A549 (cell line): ENCODE data around the gene KLHL3. TPM values are rescaled to one million over a fixed set of nuclear protein-coding genes. Genes with fewer than 3 reads are reported as not detected.

Experiments used
- ATAC-seq, 2 experiments: fragments of 200-7000 bp in 1 of 2; fragments of >200 bp in 1 of 2; cut with Nextera tagmentation in 1 of 2; cut with Tn5 transposase in 1 of 2; 3 replicates each; pipeline versions ENCODE4 v1.8.0 to v1.9.1; 2018 to 2020; ENCODE audit warnings: mild to moderate bottlenecking in 1 of 2, moderate library complexity in 1 of 2
- CTCF ChIA-PET: fragments of 300-600 bp; sonication (Branson Sonifier 250); formaldehyde crosslinking; extraction: SDS; loops from one replicate; lab custom pipeline; 2021; ENCODE audit warnings: antibody characterized with exemption, inconsistent platforms; lab: Yijun Ruan, JAX
- POLR2A ChIA-PET: fragments of 350-600 bp; formaldehyde crosslinking; extraction: SDS; loops from one replicate; lab custom pipeline; 2021; ENCODE audit warnings: antibody characterized with exemption, inconsistent platforms; lab: Yijun Ruan, JAX
- DNase-seq, 2 experiments: peaks; one replicate each; pipeline versions ENCODE4 v3.0.0 to v3.0.0-alpha.2; 2011 to 2016; ENCODE audit warnings: low read depth in 1 of 2, low spot score in 1 of 2
- FAIRE-seq: peaks from 2 replicates; lab custom pipeline; 2011; peaks lifted over from hg19 to GRCh38; lab: Jason Lieb, UNC
- H3K27ac ChIP-seq, 2 experiments: fragments of >200 bp; sonication (Bioruptor Twin); formaldehyde crosslinking; 3 replicates each; pipeline ENCODE4 v1.5.1; 2016 to 2017
- H3K4me1 ChIP-seq: fragments of >200 bp; sonication (Bioruptor Twin); formaldehyde crosslinking; 3 replicates; pipeline ENCODE4 v1.6.1; 2016
- H3K4me2 ChIP-seq: fragments of >200 bp; sonication (Bioruptor Twin); formaldehyde crosslinking; 3 replicates; pipeline ENCODE4 v1.6.1; 2016
- H3K4me3 ChIP-seq: fragments of >200 bp; sonication (Bioruptor Twin); formaldehyde crosslinking; 3 replicates; pipeline ENCODE4 v1.5.1; 2016
- H3K9me3 ChIP-seq: fragments of >200 bp; sonication (Bioruptor Twin); formaldehyde crosslinking; 3 replicates; pipeline ENCODE4 v1.6.1; 2016
- CBX2 ChIP-seq: fragments of 200-600 bp; sonication (generic); IDR thresholded peaks from 2 replicates; pipeline ENCODE4 v1.6.1; 2016; ENCODE audit warnings: low read depth, mild to moderate bottlenecking, borderline replicate concordance
- CHD4 ChIP-seq: fragments of 200-600 bp; sonication (generic); IDR thresholded peaks from 2 replicates; pipeline ENCODE4 v1.6.1; 2016; ENCODE audit warnings: antibody characterized with exemption, mild to moderate bottlenecking, borderline replicate concordance
- EP300 ChIP-seq, 2 experiments: fragments of >200 bp; sonication (Bioruptor Twin); formaldehyde crosslinking; IDR thresholded peaks; 2 replicates in 1 of 2; 3 replicates in 1 of 2; pipeline ENCODE4 v1.6.1; 2016 to 2017
- FOXS1 ChIP-seq: fragments of 250-450 bp; sonication (Bioruptor Pico); IDR thresholded peaks from 2 replicates; pipeline ENCODE4 v1.5.0; 2020; ENCODE audit warnings: mild to moderate bottlenecking, moderate library complexity
- GATA3 ChIP-seq: IDR thresholded peaks from 2 replicates; pipeline ENCODE4 v1.6.1; 2012; ENCODE audit warnings: borderline replicate concordance
- HDAC2 ChIP-seq: fragments of 200-600 bp; sonication (generic); IDR thresholded peaks from 2 replicates; pipeline ENCODE4 v1.6.1; 2016
- HEYL ChIP-seq: fragments of 250-450 bp; sonication (Bioruptor Pico); IDR thresholded peaks from 2 replicates; pipeline ENCODE4 v1.8.0; 2021; ENCODE audit warnings: mild to moderate bottlenecking, moderate library complexity
- KDM1A ChIP-seq: fragments of 200-600 bp; sonication (generic); IDR thresholded peaks from 2 replicates; pipeline ENCODE4 v1.6.1; 2016; ENCODE audit warnings: low read depth, mild to moderate bottlenecking
- KDM5A ChIP-seq: fragments of 200-600 bp; sonication (generic); IDR thresholded peaks from 2 replicates; pipeline ENCODE4 v1.6.1; 2016; ENCODE audit warnings: antibody characterized with exemption, mild to moderate bottlenecking
- MAFK ChIP-seq: fragments of 450-650 bp; IDR thresholded peaks from 2 replicates; pipeline ENCODE4 v1.6.1; 2014; ENCODE audit not compliant: partially characterized antibody
- NFE2L2 ChIP-seq: fragments of 150-350 bp; conservative IDR thresholded peaks from 2 replicates; pipeline ENCODE4 v1.6.1; 2014; ENCODE audit warnings: low read length
- NPAS2 ChIP-seq: fragments of 250-450 bp; sonication (Bioruptor Pico); IDR thresholded peaks from 2 replicates; pipeline ENCODE4 v1.8.0; 2022; ENCODE audit warnings: mild to moderate bottlenecking, moderate library complexity, borderline replicate concordance
- PHF8 ChIP-seq: fragments of 200-600 bp; sonication (generic); IDR thresholded peaks from 2 replicates; pipeline ENCODE4 v1.6.1; 2016; ENCODE audit warnings: low read depth, mild to moderate bottlenecking, antibody characterized with exemption, moderate library complexity, borderline replicate concordance
- POLR2AphosphoS2 ChIP-seq: conservative IDR thresholded peaks from 2 replicates; pipeline ENCODE4 v1.6.1; 2012; ENCODE audit warnings: low read length, improper control_type of control experiment, inconsistent platforms
- RARB ChIP-seq: fragments of 250-450 bp; sonication (Bioruptor Pico); IDR thresholded peaks from 2 replicates; pipeline ENCODE4 v1.8.0; 2021; ENCODE audit warnings: mild to moderate bottlenecking, moderate library complexity
- RCOR1 ChIP-seq: fragments of 150-350 bp; IDR thresholded peaks from 2 replicates; pipeline ENCODE4 v1.6.1; 2014; ENCODE audit warnings: antibody characterized with exemption, low read length, low read depth
- RFX5 ChIP-seq: fragments of 450-650 bp; IDR thresholded peaks from 2 replicates; pipeline ENCODE4 v1.7.1; 2014; ENCODE audit warnings: antibody characterized with exemption, mild to moderate bottlenecking, moderate library complexity
- SREBF2 ChIP-seq: fragments of 450-650 bp; IDR thresholded peaks from 2 replicates; pipeline ENCODE4 v1.6.1; 2014; ENCODE audit warnings: mild to moderate bottlenecking, moderate library complexity
- TFCP2L1 ChIP-seq: fragments of 250-450 bp; sonication (Bioruptor Pico); IDR thresholded peaks from 2 replicates; pipeline ENCODE4 v1.5.0; 2021; ENCODE audit warnings: mild to moderate bottlenecking
- ZFP36 ChIP-seq: fragments of 450-650 bp; IDR thresholded peaks from 2 replicates; pipeline ENCODE4 v1.6.1; 2014; ENCODE audit warnings: borderline replicate concordance; ENCODE audit not compliant: partially characterized antibody
- ZNF302 ChIP-seq: fragments of 250-450 bp; sonication (Bioruptor Pico); IDR thresholded peaks from 2 replicates; pipeline ENCODE4 v1.9.0; 2021; ENCODE audit warnings: inconsistent platforms, mild to moderate bottlenecking, moderate library complexity
- ZSCAN20 ChIP-seq: fragments of 250-450 bp; sonication (Bioruptor Pico); IDR thresholded peaks from 2 replicates; pipeline ENCODE4 v1.8.0; 2022; ENCODE audit warnings: mild to moderate bottlenecking, moderate library complexity
- whole genome bisulfite sequencing: methylation state at CpG from one replicate; pipeline ENCODE4 v1.1.6; 2017; ENCODE audit errors: missing lambda C conversion rate; 5-methylcytosine and 5-hydroxymethylcytosine counted together
- polyA plus RNA-seq, 4 experiments: library from polyadenylated mRNA; depleted of rRNA in 3 of 4; stranded (reverse); fragments of >200 nt; fragmentation: RNase III in 1 of 4; extraction: RNeasy Plus Mini Kit Qiagen cat#74134 plus additional on column Dnase treatment in 1 of 4; gene quantifications; 2 replicates in 3 of 4; 3 replicates in 1 of 4; pipeline ENCODE4 v1.2.3, GENCODE V29; 2011 to 2017
- TF ChIP-seq, protein P1 (sequence below): fragments of 250-450 bp; sonication (Bioruptor Pico); IDR thresholded peaks from 2 replicates; pipeline ENCODE4 v1.5.0; 2020; ENCODE audit warnings: low read depth, mild to moderate bottlenecking, moderate library complexity
- TF ChIP-seq, protein P2 (sequence below): fragments of 250-450 bp; sonication (Bioruptor Pico); IDR thresholded peaks from 2 replicates; pipeline ENCODE4 v1.5.0; 2021; ENCODE audit warnings: mild to moderate bottlenecking, moderate library complexity, borderline replicate concordance

KLHL3 gene
- polyA plus RNA-seq, 2 of the 4 experiments (the other 2 are of a cell fraction) = 0.35 to 1.1 TPM

DNA sequence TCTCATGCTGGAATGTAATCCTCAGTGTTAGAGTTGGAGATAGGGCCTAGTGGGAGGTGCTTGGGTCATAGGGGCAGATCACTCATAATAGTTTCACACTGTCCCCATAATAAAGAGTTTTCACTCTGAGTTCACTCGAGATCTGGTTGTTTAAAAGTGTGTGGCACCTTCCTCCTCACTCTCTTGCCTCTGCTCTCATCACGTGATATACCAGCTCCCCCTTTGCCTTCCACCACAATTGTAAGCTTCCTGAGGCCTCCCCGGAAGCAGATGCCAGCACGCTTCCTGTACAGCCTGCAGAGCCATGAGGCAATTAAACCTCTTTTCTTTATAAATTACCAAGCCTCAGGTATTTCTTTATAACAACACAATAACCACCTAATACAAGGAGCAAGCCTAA is 3.8 kb upstream of the KLHL3 start:
- CTCF ChIA-PET = interaction anchor here (0.6 to 9.5 kb wide), 5 partner anchors 39 to 393 kb away, joined by 3 to 135 read pairs (median 18); no protein-coding TSS in a partner anchor
- H3K4me1 ChIP-seq = no peaks in the 10 kb centered on the region
- DNase-seq = no peak
- no peak for ATAC-seq
- POLR2A ChIA-PET = no interaction called here
- TF ChIP-seq ZFP36 = no peak
- TF ChIP-seq NFE2L2 = no peak
- no peak for TF ChIP-seq TFCP2L1
- TF ChIP-seq HDAC2 = no peak
- peaks cover 10% of the 10 kb centered on the region; the same call in 2 of the 3 replicates for H3K9me3 ChIP-seq
- no peak overlapping the region for H3K4me2 ChIP-seq
- no peak overlapping the region for H3K4me3 ChIP-seq
- no peak overlapping the region for H3K27ac ChIP-seq
- no peak for FAIRE-seq
- 47% methylated on average over 4 of the region's 4 CpGs for WGBS

DNA sequence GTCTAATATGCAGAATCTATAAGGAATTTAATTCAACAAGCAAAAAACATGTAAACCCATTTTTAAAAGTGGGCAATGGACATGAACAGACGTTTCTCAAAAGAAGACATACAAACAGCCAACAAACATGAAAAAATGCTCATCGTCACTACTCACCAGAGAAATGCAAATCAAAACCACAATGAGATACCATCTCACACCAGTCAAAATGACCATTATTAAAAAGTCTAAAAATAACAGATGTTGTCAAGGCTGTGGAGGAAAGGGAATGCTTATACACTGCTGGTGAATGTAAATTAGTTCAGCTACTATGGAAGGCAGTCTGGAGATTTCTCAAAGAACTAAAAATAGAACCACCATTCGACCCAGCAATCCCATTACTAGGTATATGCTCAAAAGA is 3.1 kb upstream of the KLHL3 start:
- POLR2A ChIA-PET = no interaction called here
- peaks cover 10% of the 10 kb centered on the region; the same call in 2 of the 3 replicates for H3K9me3 ChIP-seq
- H3K4me3 ChIP-seq = no peak overlapping the region
- WGBS = 41% methylated on average over 3 of the region's 3 CpGs
- CTCF ChIA-PET = interaction anchor here (1.4 to 9.5 kb wide), 4 partner anchors 40 to 109 kb away, joined by 3 to 135 read pairs (median 51); no protein-coding TSS in a partner anchor
- TF ChIP-seq RFX5 (no peak), SREBF2 (no peak), GATA3 (no peak), ZSCAN20 (CRISPR knock-in tag) (no peak), KDM5A (no peak), RARB (CRISPR knock-in tag) (no peak)
- TF ChIP-seq, all 56 proteins: peak for 0
- DNase-seq (no peak), FAIRE-seq (no peak), ATAC-seq (no peak)
- Histone ChIP-seq H3K4me1 (no peaks in the 10 kb centered on the region), H3K27ac (no peak overlapping the region), H3K4me2 (no peak overlapping the region)

DNA sequence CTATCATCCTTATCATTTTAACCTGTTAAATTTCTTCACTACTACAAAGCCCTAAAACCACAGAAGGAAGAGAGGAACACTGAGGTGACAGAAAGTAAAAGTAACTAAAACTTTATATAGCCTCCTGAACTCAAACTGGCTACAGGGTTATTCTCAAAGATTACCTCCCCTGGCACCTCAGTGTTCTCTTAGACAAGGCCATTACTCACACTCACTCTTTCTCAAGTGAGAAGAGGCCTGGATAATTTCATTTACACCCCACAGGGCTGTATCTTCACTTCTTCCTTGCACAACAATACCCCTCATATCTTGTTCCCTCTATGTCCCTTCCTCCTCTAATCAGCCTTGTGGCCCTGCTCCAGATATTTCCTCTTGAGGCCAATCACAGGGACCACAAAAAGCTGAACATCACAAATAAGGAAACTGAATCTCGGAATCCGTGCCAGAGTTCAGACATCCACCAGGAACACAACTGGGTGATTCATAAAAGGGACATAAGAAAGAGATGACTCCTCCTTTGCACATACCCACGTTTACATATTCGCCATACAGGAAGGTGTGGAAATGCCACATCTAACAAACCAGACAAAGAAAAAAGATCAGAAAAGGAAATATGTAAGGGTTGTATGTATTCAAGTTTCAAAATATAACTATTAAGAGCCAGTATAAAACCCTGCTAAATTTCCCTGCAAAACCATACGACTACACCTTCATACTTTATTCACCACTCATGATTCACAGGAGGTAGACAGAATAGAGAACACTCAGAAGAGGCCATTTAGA is 1.7 kb upstream of the KLHL3 start:
- FAIRE-seq (no peak), DNase-seq (no peak), ATAC-seq (no peak)
- Histone ChIP-seq H3K9me3 (peaks cover 10% of the 10 kb centered on the region; the same call in 2 of the 3 replicates), H3K4me2 (no peak overlapping the region), H3K4me1 (no peaks in the 10 kb centered on the region), H3K27ac (no peak overlapping the region), H3K4me3 (no peak overlapping the region)
- no peak for TF ChIP-seq KDM5A
- no peak for TF ChIP-seq FOXS1 (CRISPR knock-in tag)
- TF ChIP-seq NPAS2 (CRISPR knock-in tag) = no peak
- POLR2A ChIA-PET = no interaction called here
- WGBS = 66% methylated on average over 5 of the region's 5 CpGs
- CTCF ChIA-PET = interaction anchor here (1.0 to 9.5 kb wide), 5 partner anchors 15 to 108 kb away, joined by 3 to 135 read pairs (median 3); no protein-coding TSS in a partner anchor

DNA sequence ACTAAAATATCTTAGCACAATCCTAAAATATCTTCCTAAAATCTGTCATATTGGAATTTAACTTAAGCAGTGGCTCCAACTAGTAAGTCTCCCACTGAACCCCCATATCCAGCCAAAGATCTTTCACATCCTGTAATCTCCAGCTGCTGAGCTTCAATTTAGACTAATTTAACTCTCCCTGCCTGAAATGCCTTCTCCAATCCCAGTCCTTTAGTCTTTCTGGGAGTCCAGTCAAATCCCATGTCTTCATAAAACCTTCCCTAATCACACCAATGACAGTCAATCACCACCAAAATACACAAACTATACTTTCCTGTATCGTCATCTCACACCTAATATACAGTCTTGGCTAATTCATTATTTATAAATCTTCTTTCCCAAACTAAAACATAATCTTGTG is 607 bp upstream of the KLHL3 start:
- Histone ChIP-seq H3K4me1 (no peaks in the 10 kb centered on the region), H3K4me3 (no peak overlapping the region), H3K9me3 (peaks cover 10% of the 10 kb centered on the region; the same call in 2 of the 3 replicates), H3K27ac (no peak overlapping the region), H3K4me2 (no peak overlapping the region)
- FAIRE-seq = no peak
- no peak for DNase-seq
- ChIA-PET CTCF (interaction anchor here (1.1 to 9.5 kb wide), 4 partner anchors 14 to 114 kb away, joined by 3 to 135 read pairs (median 3); no protein-coding TSS in a partner anchor), POLR2A (no interaction called here)
- no peak for ATAC-seq
- TF ChIP-seq ZSCAN20 (CRISPR knock-in tag) (no peak), RARB (CRISPR knock-in tag) (no peak), PHF8 (no peak), ZNF302 (no peak), EP300 (IDR thresholded peaks at IDR 0.05) (no peak), RCOR1 (no peak), CHD4 (no peak), POLR2AphosphoS2 (no peak), HEYL (no peak), KDM1A (no peak), CBX2 (no peak), MAFK (no peak), HDAC2 (no peak), RFX5 (no peak)
- TF ChIP-seq, protein P1, sequence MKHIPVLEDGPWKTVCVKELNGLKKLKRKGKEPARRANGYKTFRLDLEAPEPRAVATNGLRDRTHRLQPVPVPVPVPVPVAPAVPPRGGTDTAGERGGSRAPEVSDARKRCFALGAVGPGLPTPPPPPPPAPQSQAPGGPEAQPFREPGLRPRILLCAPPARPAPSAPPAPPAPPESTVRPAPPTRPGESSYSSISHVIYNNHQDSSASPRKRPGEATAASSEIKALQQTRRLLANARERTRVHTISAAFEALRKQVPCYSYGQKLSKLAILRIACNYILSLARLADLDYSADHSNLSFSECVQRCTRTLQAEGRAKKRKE (CRISPR knock-in tag) = no peak
- TF ChIP-seq, protein P2, sequence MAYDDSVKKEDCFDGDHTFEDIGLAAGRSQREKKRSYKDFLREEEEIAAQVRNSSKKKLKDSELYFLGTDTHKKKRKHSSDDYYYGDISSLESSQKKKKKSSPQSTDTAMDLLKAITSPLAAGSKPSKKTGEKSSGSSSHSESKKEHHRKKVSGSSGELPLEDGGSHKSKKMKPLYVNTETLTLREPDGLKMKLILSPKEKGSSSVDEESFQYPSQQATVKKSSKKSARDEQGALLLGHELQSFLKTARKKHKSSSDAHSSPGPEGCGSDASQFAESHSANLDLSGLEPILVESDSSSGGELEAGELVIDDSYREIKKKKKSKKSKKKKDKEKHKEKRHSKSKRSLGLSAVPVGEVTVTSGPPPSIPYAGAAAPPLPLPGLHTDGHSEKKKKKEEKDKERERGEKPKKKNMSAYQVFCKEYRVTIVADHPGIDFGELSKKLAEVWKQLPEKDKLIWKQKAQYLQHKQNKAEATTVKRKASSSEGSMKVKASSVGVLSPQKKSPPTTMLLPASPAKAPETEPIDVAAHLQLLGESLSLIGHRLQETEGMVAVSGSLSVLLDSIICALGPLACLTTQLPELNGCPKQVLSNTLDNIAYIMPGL (CRISPR knock-in tag) = no peak
- 64% methylated on average over 1 of the region's 1 CpG for WGBS
